NCI-H345 treated with DMSO at 0.1 percent for 48 hours (cell line): ENCODE data around the gene SPAG4.
A peak's percentile ranks its signal among the peaks of the same experiment; 100 is the strongest.

ENCODE experiments used
- DNase-seq: peaks from one replicate; lab custom pipeline; 2025; ENCODE audit not compliant: unreplicated experiment; lab: John Stamatoyannopoulos, UW

The SPAG4 gene, protein sequence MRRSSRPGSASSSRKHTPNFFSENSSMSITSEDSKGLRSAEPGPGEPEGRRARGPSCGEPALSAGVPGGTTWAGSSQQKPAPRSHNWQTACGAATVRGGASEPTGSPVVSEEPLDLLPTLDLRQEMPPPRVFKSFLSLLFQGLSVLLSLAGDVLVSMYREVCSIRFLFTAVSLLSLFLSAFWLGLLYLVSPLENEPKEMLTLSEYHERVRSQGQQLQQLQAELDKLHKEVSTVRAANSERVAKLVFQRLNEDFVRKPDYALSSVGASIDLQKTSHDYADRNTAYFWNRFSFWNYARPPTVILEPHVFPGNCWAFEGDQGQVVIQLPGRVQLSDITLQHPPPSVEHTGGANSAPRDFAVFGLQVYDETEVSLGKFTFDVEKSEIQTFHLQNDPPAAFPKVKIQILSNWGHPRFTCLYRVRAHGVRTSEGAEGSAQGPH

DNA sequence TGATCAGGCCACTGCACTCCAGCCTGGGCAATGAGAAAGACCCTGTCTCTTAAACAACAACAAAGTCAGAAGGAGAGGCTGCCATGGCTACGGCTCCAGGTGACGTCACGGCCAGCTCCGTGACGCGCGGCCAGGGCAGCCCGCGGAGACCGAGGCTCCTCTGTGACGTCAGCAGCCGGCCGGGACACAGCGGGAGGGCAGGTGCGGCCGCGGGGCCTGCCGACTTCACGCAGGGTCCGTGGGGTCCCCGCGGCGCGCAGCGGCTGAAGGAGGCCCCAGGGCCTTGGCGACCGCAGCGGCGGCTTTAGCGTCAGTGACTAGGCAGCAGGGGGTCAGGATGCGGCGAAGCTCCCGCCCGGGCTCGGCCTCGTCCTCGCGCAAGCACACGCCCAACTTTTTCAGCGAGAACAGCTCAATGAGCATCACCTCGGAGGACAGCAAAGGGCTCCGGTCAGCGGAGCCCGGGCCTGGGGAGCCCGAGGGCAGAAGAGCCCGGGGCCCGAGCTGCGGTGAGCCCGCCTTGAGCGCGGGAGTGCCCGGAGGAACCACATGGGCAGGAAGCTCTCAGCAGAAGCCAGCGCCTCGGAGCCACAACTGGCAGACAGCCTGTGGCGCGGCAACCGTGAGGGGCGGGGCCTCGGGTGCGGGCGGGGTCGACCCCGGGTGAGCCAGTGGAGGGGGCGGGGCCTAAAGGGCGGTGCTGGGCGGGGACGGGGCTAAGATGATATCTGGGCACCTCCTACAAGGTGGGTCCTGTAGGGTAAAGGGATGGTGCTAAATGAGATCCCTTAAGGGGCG lies at the start of gene SPAG4:
TSS of gene SPAG4 (plus strand) at position 163 of the 798 bp plus-strand sequence. CDS start at position 338, 175 bp downstream.
- DNase-seq = peak; percentile 100

DNA sequence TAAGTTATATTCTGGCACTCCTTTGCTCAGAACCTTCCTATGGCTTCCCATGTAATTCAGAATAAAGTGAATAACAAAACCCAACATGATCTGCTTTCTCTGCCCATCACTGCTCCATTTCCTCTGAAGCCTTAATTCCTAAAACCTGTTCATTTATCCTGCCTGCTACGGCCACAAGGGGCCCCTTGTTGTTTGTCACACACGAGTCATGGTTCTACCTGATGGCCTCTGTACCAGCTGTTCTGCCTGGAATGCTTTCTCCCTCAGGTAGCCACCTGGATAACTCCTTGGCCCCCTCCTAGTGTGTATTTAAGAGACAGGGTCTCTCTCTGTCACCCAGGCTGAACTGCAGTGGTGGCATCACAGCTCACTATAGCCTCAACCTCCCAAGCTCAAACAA lies 47.0 kb upstream of the SPAG4 start:
- DNase-seq = peak; percentile 8

DNA sequence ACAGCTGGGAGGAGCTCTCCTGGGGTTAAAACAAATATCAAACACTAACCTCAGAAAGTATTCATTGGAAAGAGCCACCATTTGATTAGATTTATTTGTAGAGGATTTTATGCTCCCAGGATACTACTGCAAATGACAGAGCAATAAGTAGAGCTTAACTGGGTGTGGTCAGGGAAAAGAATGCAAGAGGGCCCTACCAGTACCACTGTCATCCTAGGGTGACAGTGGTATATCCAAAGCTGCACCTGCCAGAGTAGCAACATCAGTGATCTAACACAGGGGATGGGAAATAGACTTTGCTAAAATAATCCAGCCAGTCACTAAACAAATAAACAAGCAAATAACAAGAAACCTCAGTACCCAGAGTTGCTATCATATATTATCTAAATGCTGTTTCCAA lies 44.1 kb upstream of the SPAG4 start:
- DNase-seq = peak; percentile 8

DNA sequence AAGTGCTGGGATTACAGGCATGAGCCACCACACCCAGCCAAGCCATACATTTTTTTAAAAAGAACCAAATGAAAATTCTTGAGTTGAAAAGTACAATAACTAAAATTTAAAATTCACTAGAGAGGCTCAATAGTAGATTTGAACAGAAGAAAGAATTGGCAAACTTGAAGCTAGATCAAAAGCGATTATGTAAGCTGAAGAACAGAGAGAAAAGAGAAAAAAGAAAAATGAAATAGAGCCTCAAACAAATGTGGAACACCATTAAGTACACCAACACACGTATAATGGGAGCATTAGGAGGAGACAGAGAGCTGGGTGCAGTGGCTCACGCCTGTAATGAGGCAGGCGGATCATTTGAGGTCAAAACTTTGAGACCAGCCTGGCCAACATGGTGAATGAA lies 42.8 kb upstream of the SPAG4 start:
- DNase-seq = no peak

DNA sequence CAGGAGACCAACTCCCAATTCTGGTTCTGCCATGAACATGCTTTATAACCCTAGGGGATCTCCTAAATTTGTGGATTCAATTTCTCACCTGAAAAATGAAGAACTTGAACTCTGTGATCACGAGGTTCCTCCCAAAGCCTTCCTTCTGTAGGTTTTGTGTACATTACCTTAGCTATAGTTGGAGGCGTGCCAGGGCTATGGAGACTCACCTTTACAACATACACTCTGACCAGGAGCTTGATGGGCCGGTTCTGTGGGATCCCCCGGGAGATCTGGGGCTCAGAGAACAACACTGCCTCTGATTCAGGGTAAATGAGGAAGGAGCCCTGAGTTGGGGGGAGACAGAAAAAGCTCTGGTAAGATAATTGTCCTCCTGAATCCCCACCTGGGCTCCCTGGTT lies 39.7 kb upstream of the SPAG4 start:
- peak; percentile 16 for DNase-seq

DNA sequence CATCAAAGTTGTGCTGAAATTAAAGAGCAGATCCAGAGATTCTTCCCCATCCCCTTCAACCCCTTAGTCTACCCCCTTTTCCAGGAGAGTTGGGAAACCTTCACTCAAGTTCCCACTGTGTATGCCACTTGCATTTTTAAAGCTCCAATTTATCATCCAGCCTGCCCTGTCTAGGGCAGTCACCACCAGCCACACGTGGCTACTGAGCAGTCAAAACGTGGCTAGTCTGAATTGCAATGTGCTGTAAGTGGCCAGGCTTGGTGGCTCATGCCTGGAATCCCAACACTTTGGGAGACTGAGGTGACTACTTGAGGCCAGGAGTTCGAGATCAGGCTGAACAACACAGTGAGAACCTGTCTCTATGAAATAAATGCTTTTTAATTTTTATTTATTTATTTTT lies 38.8 kb upstream of the SPAG4 start:
- DNase-seq = no peak

DNA sequence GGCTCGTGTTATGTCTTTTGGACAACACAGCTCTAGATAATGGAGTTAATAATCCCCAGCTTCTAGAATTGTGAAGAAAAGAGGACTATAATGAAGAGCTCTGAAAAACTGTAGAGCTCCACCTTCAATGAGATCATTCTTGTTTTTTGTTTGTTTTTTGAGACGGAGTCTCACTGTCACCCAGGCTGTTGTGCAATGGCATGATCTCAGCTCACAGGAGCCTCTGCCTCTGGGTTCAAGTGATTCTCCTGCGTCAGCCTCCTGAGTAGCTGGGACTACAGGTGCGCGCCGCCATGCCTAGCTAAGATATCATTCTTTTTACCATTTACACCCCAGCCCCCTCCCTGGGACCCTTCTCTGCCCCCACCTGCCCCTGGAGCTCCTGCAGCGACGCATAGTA lies 37.2 kb upstream of the SPAG4 start:
- DNase-seq = no peak

DNA sequence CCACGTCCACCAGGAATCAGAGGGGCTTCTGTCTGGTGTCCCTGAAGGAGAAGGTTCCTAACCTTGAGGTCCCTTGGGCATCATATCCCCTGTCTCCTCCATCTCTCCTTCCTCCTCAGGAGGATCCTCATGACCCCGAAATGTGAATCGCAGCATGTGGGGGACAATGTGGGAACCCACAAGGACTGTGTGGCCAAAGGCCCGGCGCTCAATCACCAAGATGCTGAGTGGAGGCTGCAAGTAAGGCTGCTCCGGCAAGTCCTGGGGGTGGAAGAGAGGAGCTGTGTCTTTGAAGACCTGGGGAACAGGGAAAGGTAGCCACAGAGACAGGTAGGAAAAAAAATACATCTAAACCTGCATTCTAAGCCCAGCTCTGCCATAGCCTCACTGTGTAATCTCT lies 36.4 kb upstream of the SPAG4 start:
- no peak for DNase-seq

DNA sequence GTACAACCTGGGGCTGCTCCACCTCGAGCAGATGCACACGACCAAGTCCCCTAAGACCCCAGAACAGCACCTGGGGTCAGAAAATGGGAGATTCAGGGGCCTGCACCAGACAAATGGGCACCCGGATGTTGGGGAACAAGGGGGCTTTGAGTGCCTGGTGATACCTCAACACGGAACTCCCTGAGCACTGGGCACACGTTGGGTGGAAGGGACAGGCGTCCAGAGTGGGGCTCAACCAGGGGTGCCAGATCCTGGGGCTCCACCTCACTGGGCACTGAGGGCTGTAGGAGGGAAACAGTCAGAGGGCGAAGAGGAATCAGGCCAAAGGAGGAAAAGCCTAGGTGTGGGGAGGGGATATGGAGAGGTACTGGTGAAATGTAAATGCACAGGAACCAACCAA lies 33.5 kb upstream of the SPAG4 start:
- DNase-seq = no peak

DNA sequence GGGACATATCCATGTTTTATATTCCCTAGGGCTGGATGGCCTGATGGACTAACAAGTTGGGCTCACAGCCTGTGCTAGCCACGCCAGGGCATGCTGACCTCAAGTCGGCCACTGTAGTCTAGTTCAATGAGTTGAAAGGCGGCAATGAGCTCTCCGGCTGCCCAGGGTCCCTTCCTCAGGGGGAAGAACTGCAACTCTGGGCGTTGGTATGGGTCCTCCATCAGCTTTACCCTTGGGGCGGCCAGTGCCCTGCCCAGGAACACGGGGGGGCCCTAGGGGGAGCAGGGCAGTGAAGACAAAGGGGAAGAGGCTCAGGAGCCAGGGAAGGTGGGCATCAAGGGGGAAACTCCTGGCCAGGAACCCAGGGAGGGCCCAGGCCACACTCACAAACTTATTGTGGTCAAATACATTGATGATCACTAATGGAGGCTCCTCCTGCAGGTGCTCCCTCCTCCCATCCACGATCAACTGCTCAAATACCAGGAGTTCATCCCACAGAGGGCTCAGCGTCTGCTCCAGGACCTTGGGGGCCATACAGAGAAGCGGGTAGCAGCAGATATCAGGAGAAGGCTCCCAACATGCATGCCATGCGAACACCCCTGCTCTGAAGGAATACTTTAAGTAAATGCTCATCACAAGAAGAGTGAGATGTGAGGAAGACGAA lies 32.8 kb upstream of the SPAG4 start:
- no peak for DNase-seq

DNA sequence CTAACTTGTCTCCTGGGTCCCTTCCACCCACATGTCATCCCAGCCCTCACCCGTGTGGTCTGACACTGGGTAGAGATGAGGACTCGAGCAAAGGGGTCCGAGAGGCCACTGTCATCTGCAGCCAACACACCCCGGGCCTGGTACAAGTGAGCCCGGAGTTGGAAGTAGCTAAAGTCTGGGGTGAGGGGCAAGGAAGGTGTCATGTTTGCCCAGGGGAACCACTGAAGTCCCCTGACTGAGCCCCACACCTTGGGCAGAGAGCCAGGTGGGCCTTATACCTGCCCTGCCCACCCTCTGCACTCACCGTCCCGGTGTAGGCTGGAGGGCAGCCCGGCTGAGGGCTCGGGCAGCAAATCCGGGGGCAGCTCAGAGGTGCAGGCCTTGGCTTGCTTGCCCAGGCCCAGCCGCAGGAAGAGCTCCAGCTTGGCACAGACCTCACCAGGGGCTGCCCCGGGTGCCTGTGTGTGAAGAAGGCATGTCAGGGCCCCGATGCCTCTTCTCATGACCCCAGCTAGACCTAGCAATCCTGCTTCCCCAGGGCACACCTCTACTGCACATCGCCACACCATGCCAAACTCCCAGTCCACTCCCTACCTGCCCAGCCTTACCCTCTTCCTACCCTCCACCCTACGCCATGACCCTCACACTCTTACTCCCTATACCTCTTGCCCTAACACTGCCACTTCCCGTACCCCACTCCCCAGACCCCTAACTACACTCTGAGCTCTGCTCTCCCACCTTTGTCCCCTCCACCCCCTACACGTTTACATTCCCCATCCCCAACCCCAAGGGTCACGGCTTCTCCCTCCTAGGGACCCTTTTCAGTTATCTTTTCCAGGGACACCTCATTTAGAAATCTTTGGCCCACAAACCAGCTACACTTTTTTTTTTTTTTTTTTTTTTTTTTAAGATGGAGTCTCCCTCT lies 31.7 kb upstream of the SPAG4 start:
- no peak for DNase-seq

DNA sequence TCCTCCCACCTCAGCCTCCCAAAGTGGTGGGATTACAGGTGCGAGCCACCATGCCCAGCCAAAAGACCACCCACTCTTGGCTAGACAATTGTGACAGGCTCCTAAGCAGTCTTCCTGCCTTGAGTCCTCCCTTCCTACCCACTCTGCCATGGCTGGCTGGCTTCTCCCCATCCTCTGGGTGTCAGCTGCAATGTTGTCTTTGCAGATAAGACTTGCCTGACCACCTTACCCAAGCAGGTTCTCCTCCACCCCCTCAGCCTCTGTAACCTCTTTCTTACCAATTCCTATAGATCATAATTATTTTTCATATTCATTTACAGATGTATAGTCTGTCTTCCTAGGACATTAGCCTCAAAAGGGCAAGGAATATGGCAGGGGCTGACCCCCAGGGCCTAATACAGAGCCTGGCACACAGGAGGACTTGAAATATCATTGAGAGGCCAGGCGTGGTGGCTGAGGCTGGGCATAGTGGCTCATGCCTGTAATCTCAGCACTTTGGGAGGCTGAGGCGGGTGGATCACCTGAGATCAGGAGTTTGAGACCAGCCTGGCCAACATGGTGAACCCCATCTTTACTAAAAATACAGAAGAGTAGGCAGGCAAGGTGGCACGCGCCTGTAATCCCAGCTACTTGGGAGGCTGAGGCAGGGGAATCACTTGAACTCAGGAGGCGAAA lies 28.7 kb upstream of the SPAG4 start:
- DNase-seq = no peak

DNA sequence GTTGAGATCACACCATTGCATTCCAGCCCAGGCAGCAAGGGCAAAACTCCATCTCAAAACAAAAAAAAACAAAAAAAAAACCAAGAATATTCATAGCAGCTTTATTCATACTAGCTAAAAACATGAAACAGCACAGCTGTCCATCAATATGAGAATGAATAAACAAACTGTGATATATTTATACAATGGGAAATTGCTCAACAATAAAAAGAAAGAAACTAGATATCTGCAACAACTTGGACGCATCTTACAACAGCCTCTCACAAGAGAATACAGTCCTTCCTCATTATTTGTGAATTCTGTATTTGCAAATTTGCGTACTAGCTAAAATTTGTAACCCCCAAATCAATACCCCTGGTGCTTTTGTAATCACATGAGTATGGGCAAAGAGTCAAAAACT lies 28.2 kb upstream of the SPAG4 start:
- DNase-seq = no peak

DNA sequence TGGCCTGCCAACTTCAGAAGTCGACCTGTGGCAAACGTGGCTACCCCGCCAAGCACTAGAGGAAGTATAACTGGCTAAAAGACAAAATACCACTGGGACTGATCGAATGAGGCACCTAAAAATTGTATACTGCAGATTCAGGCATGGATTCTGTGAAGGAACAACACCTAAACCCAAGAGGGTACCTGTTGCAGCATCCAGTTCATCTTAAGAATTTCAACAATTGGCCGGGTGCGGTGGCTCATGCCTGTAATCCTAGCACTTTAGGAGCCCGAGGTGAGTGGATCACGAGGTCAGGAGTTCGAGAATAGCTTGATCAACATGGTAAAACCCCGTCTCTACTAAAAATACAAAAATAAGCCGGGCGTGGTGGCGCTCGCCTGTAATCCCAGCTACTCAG lies 27.2 kb upstream of the SPAG4 start:
- no peak for DNase-seq

DNA sequence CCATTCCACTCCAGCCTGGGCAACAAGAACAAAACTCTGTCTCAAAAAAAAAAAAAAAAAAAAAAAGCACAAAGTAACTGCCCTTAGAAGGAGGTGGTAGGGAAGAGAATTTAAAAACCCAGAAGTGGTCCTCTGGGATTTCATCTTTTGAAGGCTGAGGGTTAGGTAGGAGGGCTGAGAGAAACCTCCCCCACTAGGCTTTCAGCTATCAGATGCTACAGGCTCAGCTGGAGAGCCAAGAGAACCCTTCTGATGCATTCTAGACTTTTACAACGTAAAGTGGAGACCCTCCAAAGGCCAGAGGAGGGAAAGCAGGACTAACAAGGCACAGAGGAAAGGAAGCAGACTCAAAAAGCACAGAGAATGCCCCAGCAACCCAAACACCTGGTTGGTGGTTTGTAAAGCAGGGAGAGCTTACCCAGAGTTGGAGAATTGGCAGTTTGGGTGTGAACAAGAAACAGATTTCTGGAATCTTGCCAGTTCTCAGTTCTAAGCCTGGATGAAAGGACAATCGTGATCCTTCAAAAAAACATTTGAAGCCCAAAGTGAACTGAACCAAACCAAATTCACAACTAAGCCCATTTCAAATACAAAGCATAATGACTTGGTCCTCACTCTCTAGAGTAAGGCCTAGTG lies 23.2 kb upstream of the SPAG4 start:
- peak; percentile 7 for DNase-seq

DNA sequence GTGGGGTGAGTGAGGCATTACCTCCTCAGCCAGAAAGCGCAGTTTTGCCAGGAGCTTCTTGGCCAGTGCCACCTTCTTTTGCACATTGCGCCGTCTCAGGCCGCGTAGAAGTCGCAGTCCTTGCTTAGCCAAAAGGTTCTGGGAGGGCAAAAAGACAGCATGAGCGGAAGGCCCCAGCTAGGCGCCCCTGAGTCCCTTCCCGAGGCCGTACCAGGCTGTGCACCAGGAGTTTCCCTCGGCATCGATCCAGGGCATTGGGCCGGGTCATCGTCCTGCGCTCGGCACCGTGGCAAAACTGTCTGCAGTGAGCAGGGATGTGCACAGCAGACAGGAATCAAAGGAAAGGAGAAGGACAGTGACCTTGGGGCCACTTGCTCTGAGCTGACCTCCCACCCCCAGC lies 20.2 kb upstream of the SPAG4 start:
- DNase-seq = no peak

DNA sequence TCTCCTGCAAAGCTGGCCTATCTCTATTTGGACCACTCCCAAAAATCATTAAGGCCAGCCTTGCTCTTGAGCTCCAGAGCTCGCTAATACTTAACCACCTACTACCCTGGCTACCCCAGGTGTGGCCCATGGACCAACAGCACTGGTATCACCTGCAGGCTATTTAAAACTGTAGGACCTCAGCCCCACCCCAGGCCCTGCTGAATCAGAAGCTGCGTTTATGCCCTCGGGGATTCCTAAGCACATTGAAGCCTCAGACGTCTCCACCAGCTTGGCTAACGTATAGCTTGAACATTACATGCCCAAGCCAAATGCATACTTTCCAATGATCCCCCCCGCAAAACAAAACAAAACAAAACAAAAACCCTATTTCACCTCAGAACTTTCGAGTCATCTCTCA lies 19.7 kb upstream of the SPAG4 start:
- DNase-seq = no peak

DNA sequence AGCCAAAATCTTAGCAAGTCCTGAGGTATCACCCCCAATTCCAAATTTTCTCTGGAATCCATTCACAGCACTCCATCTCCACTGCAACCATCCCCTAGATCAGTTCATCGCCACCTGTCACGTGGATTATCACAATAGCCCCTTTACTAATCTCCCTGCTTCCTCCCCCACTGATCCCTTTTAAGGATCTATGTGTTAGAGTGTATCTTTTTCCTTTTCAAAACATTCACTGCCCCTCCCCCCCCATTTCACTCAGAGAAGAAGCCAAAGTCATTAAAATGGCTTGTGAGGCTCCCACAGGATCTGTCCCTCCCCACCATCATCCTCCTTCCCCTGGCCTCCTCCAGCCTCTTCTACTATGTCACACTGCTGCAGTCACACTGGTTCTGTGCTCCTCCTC lies 18.4 kb upstream of the SPAG4 start:
- no peak for DNase-seq

DNA sequence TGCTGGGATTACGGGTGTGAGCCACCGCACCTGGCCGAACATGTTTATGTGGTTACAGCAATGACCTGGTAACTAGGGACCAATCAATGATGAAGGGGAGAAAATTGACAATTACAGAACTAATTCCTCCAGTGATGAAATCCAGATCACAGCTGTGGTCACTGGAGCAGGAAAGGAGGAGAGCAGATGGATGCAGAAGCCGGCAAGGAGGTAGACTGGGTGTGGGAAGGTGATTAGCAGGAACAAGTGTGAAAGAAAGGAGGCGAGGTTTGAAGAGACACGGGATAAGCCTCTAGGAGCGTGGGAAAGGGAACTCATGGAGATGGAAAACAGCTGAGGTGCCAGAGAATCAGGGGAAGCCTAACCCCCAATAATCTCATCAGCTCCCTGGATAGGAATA lies 17.2 kb upstream of the SPAG4 start:
- DNase-seq = no peak
